NCI-H1092 treated with DMSO at 0.1 percent for 48 hours (cell line): ENCODE results near the gene PPP3CA.

Experiments
- DNase-seq: peaks from one replicate; lab custom pipeline; 2025; lab: John Stamatoyannopoulos, UW

Gene PPP3CA

GRCh38 chr4:101175896-101176676, 171.2 kb downstream of the PPP3CA start:
- no peak for DNase-seq

GRCh38 chr4:101174679-101175345, 172.5 kb downstream of the PPP3CA start:
- no peak for DNase-seq

- no peak for DNase-seq
Measured at GRCh38 chr4:101172369-101172768, 175.0 kb downstream of the PPP3CA start.

GRCh38 chr4:101171747-101172146, 175.6 kb downstream of the PPP3CA start:
- DNase-seq: no peak

GRCh38 chr4:101169044-101170014, 178.0 kb downstream of the PPP3CA start:
- peak; percentile 80 for DNase-seq

GRCh38 chr4:101163936-101164335, 183.4 kb downstream of the PPP3CA start:
- no peak for DNase-seq

- no peak for DNase-seq
Measured at GRCh38 chr4:101162990-101163380, 184.3 kb downstream of the PPP3CA start.

GRCh38 chr4:101160792-101161592, 186.3 kb downstream of the PPP3CA start:
- no peak for DNase-seq

GRCh38 chr4:101158507-101158906, 188.8 kb downstream of the PPP3CA start:
- DNase-seq: no peak

- DNase-seq: no peak
Measured at GRCh38 chr4:101158134-101158482, 189.2 kb downstream of the PPP3CA start.

GRCh38 chr4:101157415-101158133, 189.8 kb downstream of the PPP3CA start:
- no peak for DNase-seq

- DNase-seq: no peak
Measured at GRCh38 chr4:101156619-101157310, 190.6 kb downstream of the PPP3CA start.

- no peak for DNase-seq
Measured at GRCh38 chr4:101155945-101156344, 191.4 kb downstream of the PPP3CA start.

- no peak for DNase-seq
Measured at GRCh38 chr4:101155368-101155767, 192.0 kb downstream of the PPP3CA start.

GRCh38 chr4:101153653-101154052, 193.7 kb downstream of the PPP3CA start:
- DNase-seq: no peak

GRCh38 chr4:101152521-101152920, 194.8 kb downstream of the PPP3CA start:
- DNase-seq: no peak

- no peak for DNase-seq
Measured at GRCh38 chr4:101148551-101148950, 198.8 kb downstream of the PPP3CA start.

GRCh38 chr4:101147283-101147682, 200.0 kb downstream of the PPP3CA start:
- DNase-seq: no peak

GRCh38 chr4:101145021-101145420, 202.3 kb downstream of the PPP3CA start:
- no peak for DNase-seq

GRCh38 chr4:101142259-101142658, 205.1 kb downstream of the PPP3CA start:
- DNase-seq: no peak
